MG63 (cell line): ENCODE measurements around the gene CLDN18. TPM values are rescaled to one million over a fixed set of nuclear protein-coding genes. Genes with fewer than 3 reads are reported as not detected.
A peak's percentile ranks its signal among the peaks of the same experiment; 100 is the strongest.

Experiments used
- DNase-seq: peaks from one replicate; pipeline ENCODE4 v3.0.0-alpha.2; 2020
- H3K27me3 ChIP-seq: fragments of 250-450 bp; sonication (Bioruptor Pico); 2 replicates; pipeline ENCODE4 v1.5.1; 2020; ENCODE audit warnings: mild to moderate bottlenecking, moderate library complexity
- H3K36me3 ChIP-seq: fragments of 250-450 bp; sonication (Bioruptor Pico); 2 replicates; pipeline ENCODE4 v1.5.1; 2020; ENCODE audit warnings: mild to moderate bottlenecking, moderate library complexity
- H3K4me3 ChIP-seq: fragments of 250-450 bp; sonication (Bioruptor Pico); 2 replicates; pipeline ENCODE4 v1.5.1; 2020; ENCODE audit warnings: mild to moderate bottlenecking, moderate library complexity
- H3K9me3 ChIP-seq: fragments of 250-450 bp; sonication (Bioruptor Pico); 2 replicates; pipeline ENCODE4 v1.5.1; 2020; ENCODE audit warnings: mild to moderate bottlenecking, moderate library complexity
- total RNA-seq: library from RNA; depleted of rRNA; stranded (reverse); fragments of >200 nt; shearing (Covaris generic); gene quantifications from 2 replicates; pipeline ENCODE4 v1.2.3, GENCODE V29; 2014; ENCODE audit warnings: low replicate concordance; rRNA removed

The CLDN18 gene
- not detected in 2 replicates for total RNA-seq

- no peak within 1 kb of the TSS for H3K4me3 ChIP-seq
- no peaks in the 10 kb centered on the region for H3K36me3 ChIP-seq
- H3K9me3 ChIP-seq, result no peaks in the 10 kb centered on the region
- DNase-seq, result no peak
- no peaks in the 10 kb centered on the region for H3K27me3 ChIP-seq
These were observed at the start of gene CLDN18 for GRCh38 chr3:138009476-138010272. Gene CLDN18, plus strand, starts transcription at chr3:138010165. Its CDS starts 61 bp downstream, at chr3:138010226.

- no peaks in the 10 kb centered on the region for H3K9me3 ChIP-seq
- no peak overlapping the region for H3K4me3 ChIP-seq
- no peaks in the 10 kb centered on the region for H3K36me3 ChIP-seq
- no peaks in the 10 kb centered on the region; the same call in 1 of the 2 replicates for H3K27me3 ChIP-seq
- no peak for DNase-seq
These were observed 47.7 kb upstream of the CLDN18 start for GRCh38 chr3:137962251-137962650.

GRCh38 chr3:137963463-137963862, 46.5 kb upstream of the CLDN18 start:
- Histone ChIP-seq H3K27me3 (no peaks in the 10 kb centered on the region; the same call in 1 of the 2 replicates), H3K4me3 (no peak overlapping the region), H3K9me3 (no peaks in the 10 kb centered on the region), H3K36me3 (no peaks in the 10 kb centered on the region)
- no peak for DNase-seq

- H3K27me3 ChIP-seq, result peaks cover 3% of the 10 kb centered on the region
- DNase-seq, result peak; percentile 72
- no peaks in the 10 kb centered on the region for H3K9me3 ChIP-seq
- H3K4me3 ChIP-seq, result no peak overlapping the region
- no peaks in the 10 kb centered on the region for H3K36me3 ChIP-seq
These were observed 38.8 kb upstream of the CLDN18 start for GRCh38 chr3:137970914-137971831.

GRCh38 chr3:137972396-137972795, 37.6 kb upstream of the CLDN18 start:
- DNase-seq, result no peak
- Histone ChIP-seq H3K27me3 (peaks cover 6% of the 10 kb centered on the region), H3K4me3 (no peak overlapping the region), H3K36me3 (no peaks in the 10 kb centered on the region), H3K9me3 (no peaks in the 10 kb centered on the region)

- peaks cover 19% of the 10 kb centered on the region for H3K27me3 ChIP-seq
- H3K4me3 ChIP-seq, result no peak overlapping the region
- H3K9me3 ChIP-seq, result no peaks in the 10 kb centered on the region; the same call in 1 of the 2 replicates
- no peaks in the 10 kb centered on the region for H3K36me3 ChIP-seq
- no peak for DNase-seq
These were observed 31.6 kb upstream of the CLDN18 start for GRCh38 chr3:137978328-137978727.

GRCh38 chr3:137987723-137988122, 22.2 kb upstream of the CLDN18 start:
- no peak for DNase-seq
- no peaks in the 10 kb centered on the region for H3K36me3 ChIP-seq
- 0 out of 2 replicates have a peak, but pooled peaks cover 2% of the 10 kb centered on the region for H3K9me3 ChIP-seq
- H3K27me3 ChIP-seq, result peaks cover 5% of the 10 kb centered on the region; the same call in 1 of the 2 replicates
- H3K4me3 ChIP-seq, result no peak overlapping the region

- H3K27me3 ChIP-seq, result peaks cover 2% of the 10 kb centered on the region; the same call in 1 of the 2 replicates
- no peak for DNase-seq
- no peaks in the 10 kb centered on the region for H3K36me3 ChIP-seq
- H3K4me3 ChIP-seq, result no peak overlapping the region
- H3K9me3 ChIP-seq, result 0 out of 2 replicates have a peak, but pooled peaks cover 2% of the 10 kb centered on the region
These were observed 21.8 kb upstream of the CLDN18 start for GRCh38 chr3:137988152-137988551.

- no peak for DNase-seq
- Histone ChIP-seq H3K9me3 (peaks cover 4% of the 10 kb centered on the region; the same call in 1 of the 2 replicates), H3K27me3 (no peaks in the 10 kb centered on the region)
These were observed 21.0 kb upstream of the CLDN18 start for GRCh38 chr3:137988982-137989381.

GRCh38 chr3:137990427-137990826, 19.5 kb upstream of the CLDN18 start:
- no peak for DNase-seq
- Histone ChIP-seq H3K36me3 (no peaks in the 10 kb centered on the region), H3K9me3 (peaks cover 10% of the 10 kb centered on the region; the same call in 1 of the 2 replicates), H3K27me3 (no peaks in the 10 kb centered on the region), H3K4me3 (no peak overlapping the region)

More at GRCh38 chr3:137988982-137989381, 21.0 kb upstream of the CLDN18 start:
- no peaks in the 10 kb centered on the region for H3K36me3 ChIP-seq
- H3K4me3 ChIP-seq, result no peak overlapping the region

- peaks cover 10% of the 10 kb centered on the region; the same call in 1 of the 2 replicates for H3K9me3 ChIP-seq
- DNase-seq, result no peak
- H3K36me3 ChIP-seq, result no peaks in the 10 kb centered on the region
- peaks cover 3% of the 10 kb centered on the region; the same call in 1 of the 2 replicates for H3K27me3 ChIP-seq
- H3K4me3 ChIP-seq, result no peak overlapping the region
These were observed 17.4 kb upstream of the CLDN18 start for GRCh38 chr3:137992592-137992991.

- no peak for DNase-seq
- Histone ChIP-seq H3K36me3 (no peaks in the 10 kb centered on the region), H3K27me3 (peaks cover 5% of the 10 kb centered on the region; the same call in 1 of the 2 replicates), H3K9me3 (peaks cover 10% of the 10 kb centered on the region; the same call in 1 of the 2 replicates), H3K4me3 (no peak overlapping the region)
These were observed 11.6 kb upstream of the CLDN18 start for GRCh38 chr3:137998121-137999042.

GRCh38 chr3:138003069-138003468, 6.9 kb upstream of the CLDN18 start:
- Histone ChIP-seq H3K4me3 (no peak overlapping the region), H3K27me3 (no peaks in the 10 kb centered on the region), H3K36me3 (no peaks in the 10 kb centered on the region), H3K9me3 (no peaks in the 10 kb centered on the region)
- no peak for DNase-seq

- H3K9me3 ChIP-seq, result no peaks in the 10 kb centered on the region
- DNase-seq, result no peak
- H3K36me3 ChIP-seq, result no peaks in the 10 kb centered on the region
- H3K27me3 ChIP-seq, result no peaks in the 10 kb centered on the region
- no peak overlapping the region for H3K4me3 ChIP-seq
These were observed 4.3 kb upstream of the CLDN18 start for GRCh38 chr3:138005627-138006026.

- no peaks in the 10 kb centered on the region for H3K36me3 ChIP-seq
- H3K27me3 ChIP-seq, result no peaks in the 10 kb centered on the region
- no peak overlapping the region for H3K4me3 ChIP-seq
- H3K9me3 ChIP-seq, result no peaks in the 10 kb centered on the region
- DNase-seq, result no peak
These were observed 2.1 kb upstream of the CLDN18 start for GRCh38 chr3:138007898-138008297.

GRCh38 chr3:138010273-138010590, 267 bp downstream of the CLDN18 start:
- H3K9me3 ChIP-seq, result no peaks in the 10 kb centered on the region
- H3K4me3 ChIP-seq, result no peak overlapping the region
- no peaks in the 10 kb centered on the region for H3K27me3 ChIP-seq
- DNase-seq, result no peak
- H3K36me3 ChIP-seq, result no peaks in the 10 kb centered on the region
